AG04450 (cell line): Measurements from ENCODE around the gene ESRRG. TPM values are rescaled to one million over a fixed set of nuclear protein-coding genes. Genes with fewer than 3 reads are reported as not detected.

ENCODE experiments used
- CTCF ChIA-PET: fragments of 300-600, 350-600 bp; formaldehyde crosslinking; extraction: SDS; loops from one replicate; lab custom pipeline; 2022; ENCODE audit warnings: antibody characterized with exemption, inconsistent platforms; lab: Charles Lee
- POLR2A ChIA-PET: fragments of 350-600 bp; formaldehyde crosslinking; extraction: SDS; loops from one replicate; lab custom pipeline; 2021; ENCODE audit warnings: antibody characterized with exemption, inconsistent platforms; lab: Yijun Ruan, JAX
- DNase-seq: peaks from one replicate; pipeline ENCODE4 v3.0.0-alpha.2; 2011; ENCODE audit warnings: low read depth, low spot score
- H3K27ac ChIP-seq: one replicate; pipeline ENCODE4 v1.5.1; 2012; ENCODE audit warnings: low read depth, low read length, control low read depth
- H3K27me3 ChIP-seq: one replicate; pipeline ENCODE4 v1.6.0; 2012; ENCODE audit warnings: low read length; ENCODE audit not compliant: control insufficient read depth, insufficient read depth
- H3K4me3 ChIP-seq: 2 replicates; pipeline ENCODE4 v1.5.1; 2011; ENCODE audit warnings: mild to moderate bottlenecking, low read depth, low read length, control low read depth
- H3K9me3 ChIP-seq: 2 replicates; pipeline ENCODE4 v1.5.1; 2012; ENCODE audit warnings: low read length; ENCODE audit not compliant: control insufficient read depth, insufficient read depth
- CTCF ChIP-seq: IDR thresholded peaks from 2 replicates; pipeline ENCODE4 v1.5.1; 2011; ENCODE audit warnings: low read depth, low read length, control low read depth, inconsistent platforms
- polyA plus RNA-seq: library from polyadenylated mRNA; depleted of rRNA; stranded (reverse); fragments of >200 nt; gene quantifications from 2 replicates; pipeline ENCODE4 v1.2.3, GENCODE V29; 2011

ESRRG gene
- polyA plus RNA-seq, 1 experiment = 0.22 TPM

DNA sequence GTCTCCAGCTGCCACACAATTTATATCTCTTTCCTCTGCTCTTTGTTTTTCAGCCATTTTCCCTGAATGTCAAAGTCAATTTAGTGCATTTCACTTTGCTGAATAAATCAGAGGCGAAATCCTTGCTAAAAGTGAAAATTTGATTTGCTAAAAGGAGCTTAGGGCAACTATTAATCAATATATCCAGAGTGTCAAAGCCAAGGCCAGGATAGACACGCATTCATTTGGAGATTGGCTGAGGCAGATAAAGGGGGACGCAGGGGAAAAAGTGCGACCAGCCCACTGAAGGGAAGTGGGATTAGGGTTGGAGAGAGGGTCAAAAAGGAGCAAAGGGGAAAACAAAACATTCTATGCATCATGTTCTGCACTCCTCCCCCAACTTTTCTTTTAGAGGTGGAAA, 167.6 kb downstream of the ESRRG start:
- ChIA-PET CTCF (interaction anchor here (0.6 to 2.0 kb wide), 3 partner anchors 11 to 334 kb away, joined by 4 to 11 read pairs (median 9); no protein-coding TSS in a partner anchor), POLR2A (no interaction called here)
- H3K27me3 ChIP-seq = no peaks in the 10 kb centered on the region
- no peak for DNase-seq
- no peak overlapping the region for H3K4me3 ChIP-seq
- no peak for TF ChIP-seq CTCF
- no peaks in the 10 kb centered on the region for H3K9me3 ChIP-seq
- H3K27ac ChIP-seq = no peak overlapping the region

- H3K27ac ChIP-seq = no peak overlapping the region
- no peak overlapping the region for H3K4me3 ChIP-seq
- ChIA-PET POLR2A (no interaction called here), CTCF (interaction anchor here (0.9 kb wide), 1 partner anchor 12 kb away, joined by 3 read pairs; no protein-coding TSS in a partner anchor)
- no peak for TF ChIP-seq CTCF
- H3K27me3 ChIP-seq = no peaks in the 10 kb centered on the region
- H3K9me3 ChIP-seq = no peaks in the 10 kb centered on the region
- DNase-seq = no peak
These were observed 168.3 kb downstream of the ESRRG start for GRCh38 chr1:216554934-216555333.

- H3K9me3 ChIP-seq = no peaks in the 10 kb centered on the region
- POLR2A ChIA-PET = no interaction called here
- H3K27ac ChIP-seq = no peak overlapping the region
- no peaks in the 10 kb centered on the region for H3K27me3 ChIP-seq
- CTCF ChIA-PET = interaction anchor here (0.9 kb wide), 1 partner anchor 13 kb away, joined by 3 read pairs; no protein-coding TSS in a partner anchor
- no peak overlapping the region for H3K4me3 ChIP-seq
- no peak for DNase-seq
- no peak for TF ChIP-seq CTCF
These were observed 169.5 kb downstream of the ESRRG start for GRCh38 chr1:216553766-216554165.

DNA sequence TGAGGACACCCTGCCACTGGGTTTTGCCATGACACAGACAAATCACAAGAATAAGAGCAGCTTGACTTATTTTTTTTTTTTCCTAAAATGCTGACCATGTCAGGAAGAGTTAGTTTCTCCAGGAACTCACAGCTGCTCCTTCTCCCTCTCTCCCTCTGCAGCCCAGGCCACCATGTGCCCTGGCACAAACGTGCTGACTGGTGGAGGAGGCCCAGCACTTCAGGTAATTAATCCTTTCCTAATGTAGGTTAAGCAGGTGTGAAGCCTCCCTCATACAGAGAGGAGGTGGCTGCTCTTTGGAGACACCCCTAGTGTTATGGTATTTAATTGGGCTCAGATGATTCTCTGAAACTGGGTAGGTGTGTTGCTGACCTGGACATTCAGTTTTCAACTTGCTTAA, 170.2 kb downstream of the ESRRG start:
- no peaks in the 10 kb centered on the region for H3K9me3 ChIP-seq
- TF ChIP-seq CTCF = no peak
- no peak for DNase-seq
- no peak overlapping the region for H3K4me3 ChIP-seq
- POLR2A ChIA-PET = no interaction called here
- CTCF ChIA-PET = interaction anchor here (0.7 to 2.9 kb wide), 2 partner anchors 14 to 742 kb away, joined by 3 to 15 read pairs; no protein-coding TSS in a partner anchor
- no peaks in the 10 kb centered on the region for H3K27me3 ChIP-seq
- H3K27ac ChIP-seq = no peak overlapping the region

GRCh38 chr1:216549796-216550195, 173.4 kb downstream of the ESRRG start:
- H3K27ac ChIP-seq = no peak overlapping the region
- ChIA-PET POLR2A (no interaction called here), CTCF (interaction anchor here (1.0 kb wide), 1 partner anchor 239 kb away, joined by 3 read pairs; no protein-coding TSS in a partner anchor)
- H3K27me3 ChIP-seq = no peaks in the 10 kb centered on the region
- TF ChIP-seq CTCF = no peak
- no peak overlapping the region for H3K4me3 ChIP-seq
- DNase-seq = no peak
- no peaks in the 10 kb centered on the region for H3K9me3 ChIP-seq
